Skeletal muscle cell (primary cell): ENCODE measurements around the gene CNPY3.

ENCODE experiments used
- DNase-seq: peaks from one replicate; pipeline ENCODE4 v3.0.0-alpha.2; 2010; ENCODE audit warnings: low read depth
- H3K4me3 ChIP-seq: 2 replicates; pipeline ENCODE4 v1.5.1; 2011; ENCODE audit warnings: low read depth, mild to moderate bottlenecking, control low read depth, low read length, moderate library complexity

CNPY3 gene

DNA sequence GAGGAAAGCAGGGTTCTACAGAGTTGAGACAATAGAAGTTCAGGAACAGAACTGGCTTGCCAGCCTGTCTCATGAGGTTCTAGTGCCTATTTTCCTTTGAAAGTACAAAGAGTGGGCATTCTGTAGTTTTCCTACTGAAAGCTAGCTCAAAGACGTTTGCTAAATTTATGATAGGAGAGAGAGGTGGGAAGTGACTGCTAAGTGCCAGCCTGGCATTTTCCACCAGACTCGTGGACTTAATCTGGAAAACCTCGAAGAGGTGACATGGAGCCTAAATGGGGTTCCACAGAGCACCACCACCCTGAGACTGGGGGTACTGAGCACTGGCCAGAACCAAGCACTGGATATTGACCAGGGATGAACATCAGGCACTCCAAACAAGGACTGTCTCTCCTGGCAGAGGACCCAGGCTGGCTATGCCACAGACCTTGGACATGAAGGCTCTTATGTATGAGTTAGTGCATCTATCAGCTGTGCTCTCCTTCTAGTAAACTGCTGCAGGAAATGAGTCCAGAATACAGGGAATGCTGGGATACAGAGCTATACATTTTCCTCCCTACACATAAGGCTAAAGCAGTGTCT lies 42.6 kb downstream of the CNPY3 start:
- H3K4me3 ChIP-seq: no peak overlapping the region
- DNase-seq: no peak

DNA sequence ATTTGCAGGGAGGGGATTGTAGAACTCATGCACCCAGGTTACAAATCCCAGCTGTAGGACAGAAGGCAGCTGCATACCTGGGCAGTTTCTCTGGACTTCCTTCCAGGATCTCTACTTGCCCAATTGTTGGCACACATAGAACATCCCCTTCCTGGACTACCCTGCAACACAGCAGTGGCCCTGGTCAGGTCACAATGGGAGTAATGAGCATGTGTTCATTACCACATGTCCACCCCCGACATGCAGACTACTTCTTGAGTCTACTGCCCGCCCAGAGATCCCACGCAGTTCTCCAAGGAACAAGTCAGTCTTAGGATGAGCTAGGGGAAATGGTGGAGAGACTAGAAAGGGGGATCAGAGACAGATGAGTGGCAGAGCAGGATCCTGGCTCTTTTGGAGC lies 44.6 kb downstream of the CNPY3 start:
- no peak for DNase-seq
- H3K4me3 ChIP-seq: no peak overlapping the region

DNA sequence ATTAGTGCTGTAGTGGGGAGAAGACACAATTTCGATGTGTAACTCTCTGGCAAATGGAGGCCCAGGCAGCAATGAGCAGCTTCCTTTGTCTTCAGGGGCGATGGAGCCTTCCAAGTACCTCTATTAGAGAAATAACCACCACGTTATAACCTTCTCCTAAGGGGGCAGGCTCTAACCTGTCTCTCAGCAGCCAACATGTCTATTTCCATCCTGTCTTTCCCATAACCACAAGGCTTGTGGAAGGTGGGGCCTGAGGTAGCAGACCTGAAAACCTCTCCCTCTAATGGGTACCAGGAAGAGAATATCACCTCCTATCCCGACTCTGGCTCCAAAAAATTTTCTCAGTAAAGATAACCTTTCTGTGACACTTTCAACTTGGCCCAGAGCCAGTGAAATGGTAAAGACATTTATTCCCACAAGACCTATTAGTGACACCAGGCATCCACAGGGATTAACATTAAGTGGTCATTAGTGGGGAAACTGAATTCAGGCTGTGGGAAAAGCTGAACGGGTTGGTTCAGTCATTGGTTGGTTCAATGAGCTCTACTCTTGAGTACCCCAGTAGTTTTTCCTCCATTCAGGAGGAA lies 45.7 kb downstream of the CNPY3 start:
- DNase-seq: no peak
- no peak overlapping the region for H3K4me3 ChIP-seq

DNA sequence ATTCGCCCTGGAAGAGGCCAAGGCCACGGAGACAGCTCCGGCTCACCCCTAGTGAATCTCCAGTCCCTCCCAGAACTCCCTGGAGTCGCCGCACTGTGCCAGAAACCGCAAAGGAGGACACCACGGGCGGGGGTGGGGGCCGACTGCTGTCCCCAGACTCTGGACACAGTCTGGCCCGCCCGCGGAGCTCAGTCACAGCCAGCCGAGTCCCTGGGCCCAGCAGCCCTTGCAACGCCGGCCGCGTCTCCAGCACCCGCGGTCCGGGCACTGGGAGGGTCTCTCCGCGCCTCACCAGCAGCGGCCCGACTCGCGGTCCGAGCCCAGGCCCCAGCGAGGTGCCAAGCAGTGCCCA lies 49.2 kb downstream of the CNPY3 start:
- no peak for DNase-seq
- peak overlapping the region; percentile 79 for H3K4me3 ChIP-seq

DNA sequence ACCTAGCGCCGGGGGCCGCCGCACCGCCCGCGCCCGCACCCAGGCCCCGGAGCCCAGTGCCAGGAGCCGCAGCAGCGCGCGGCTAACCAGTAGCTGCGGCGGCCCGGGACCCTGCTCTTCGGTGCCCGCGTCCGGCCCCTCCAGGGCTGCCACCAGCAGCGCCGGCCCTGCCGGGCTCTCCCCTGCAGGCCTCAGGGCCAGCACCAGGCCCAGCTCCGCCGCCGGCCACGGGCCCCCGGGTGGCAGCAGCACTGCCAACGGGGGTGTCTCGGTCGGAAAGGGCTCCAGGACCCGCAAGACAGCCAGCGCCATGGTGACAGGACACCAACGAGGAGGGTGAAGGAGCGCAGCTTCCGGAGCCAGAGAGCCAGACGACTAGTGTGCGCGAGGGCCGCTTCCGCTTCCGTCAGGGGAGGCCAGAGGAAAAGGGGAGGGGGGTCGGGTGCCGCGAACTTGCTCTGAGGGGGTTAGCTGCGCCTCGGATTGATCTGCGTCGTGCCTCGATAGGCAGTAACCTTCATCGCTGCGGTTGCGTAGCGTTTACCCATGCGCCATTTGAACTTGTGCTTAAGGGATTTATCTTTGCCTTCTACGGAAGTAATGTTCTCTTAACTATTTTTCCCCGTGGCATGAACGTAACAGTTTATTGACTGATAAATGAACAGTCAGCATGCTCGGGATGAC lies 49.7 kb downstream of the CNPY3 start, which contains the start of gene PEX6:
PEX6 (minus strand) TSS at position 343 of the 684 bp plus-strand sequence; CDS start at position 312, 31 bp downstream.
- peak; percentile 59 for DNase-seq
- peak within 1 kb of the TSS; percentile 79 for H3K4me3 ChIP-seq

DNA sequence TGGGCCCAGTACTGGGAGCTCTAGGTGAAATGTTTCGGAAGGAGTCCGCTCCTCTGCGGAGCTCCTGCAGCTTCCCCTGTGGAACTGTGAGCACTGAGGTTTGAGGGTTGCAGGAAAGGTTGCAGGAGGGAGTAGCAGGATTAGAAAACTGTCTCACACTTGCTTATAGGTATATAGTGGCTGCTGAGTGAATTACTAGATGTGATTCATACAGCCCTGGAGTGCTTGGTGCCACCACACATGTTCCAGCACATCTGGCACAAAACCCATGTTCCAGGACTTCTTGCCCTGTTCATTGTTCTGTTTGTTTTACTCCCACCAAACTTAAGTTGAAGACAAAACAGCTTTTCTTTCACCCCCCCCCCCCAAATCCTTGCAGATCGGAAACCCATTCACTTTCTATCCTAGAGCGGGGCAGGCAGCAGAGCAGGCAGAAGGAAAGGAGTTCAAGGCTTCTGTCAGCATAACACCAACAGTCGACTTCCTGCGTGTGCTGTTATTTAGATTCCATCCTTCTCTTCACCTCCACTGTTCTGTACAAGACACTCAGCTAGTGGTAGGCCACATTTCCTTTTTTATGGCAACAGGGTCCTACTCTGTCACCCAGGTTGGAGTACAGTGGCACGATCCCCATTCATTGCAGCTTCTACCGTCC lies 50.4 kb downstream of the CNPY3 start:
- peak overlapping the region; percentile 79 for H3K4me3 ChIP-seq
- DNase-seq: no peak

DNA sequence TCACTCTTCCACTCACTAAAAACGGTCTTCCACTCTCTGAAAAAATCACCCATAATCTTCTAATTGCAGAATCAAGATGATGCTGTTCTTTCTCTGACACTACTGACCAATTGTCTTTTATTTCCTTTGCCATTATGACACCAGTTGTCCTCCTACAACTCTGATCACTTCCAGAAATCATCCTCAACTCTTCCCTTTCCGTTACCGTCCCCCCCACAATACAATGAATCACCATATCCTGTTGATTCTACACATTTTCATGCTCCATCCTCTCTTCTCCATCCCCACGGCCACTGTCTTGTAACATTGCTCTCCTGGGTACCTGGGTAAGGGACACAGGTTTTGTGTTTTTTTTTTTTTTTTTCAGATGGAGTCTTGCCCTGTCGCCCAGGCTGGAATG lies 52.6 kb downstream of the CNPY3 start:
- no peak overlapping the region for H3K4me3 ChIP-seq
- DNase-seq: no peak

DNA sequence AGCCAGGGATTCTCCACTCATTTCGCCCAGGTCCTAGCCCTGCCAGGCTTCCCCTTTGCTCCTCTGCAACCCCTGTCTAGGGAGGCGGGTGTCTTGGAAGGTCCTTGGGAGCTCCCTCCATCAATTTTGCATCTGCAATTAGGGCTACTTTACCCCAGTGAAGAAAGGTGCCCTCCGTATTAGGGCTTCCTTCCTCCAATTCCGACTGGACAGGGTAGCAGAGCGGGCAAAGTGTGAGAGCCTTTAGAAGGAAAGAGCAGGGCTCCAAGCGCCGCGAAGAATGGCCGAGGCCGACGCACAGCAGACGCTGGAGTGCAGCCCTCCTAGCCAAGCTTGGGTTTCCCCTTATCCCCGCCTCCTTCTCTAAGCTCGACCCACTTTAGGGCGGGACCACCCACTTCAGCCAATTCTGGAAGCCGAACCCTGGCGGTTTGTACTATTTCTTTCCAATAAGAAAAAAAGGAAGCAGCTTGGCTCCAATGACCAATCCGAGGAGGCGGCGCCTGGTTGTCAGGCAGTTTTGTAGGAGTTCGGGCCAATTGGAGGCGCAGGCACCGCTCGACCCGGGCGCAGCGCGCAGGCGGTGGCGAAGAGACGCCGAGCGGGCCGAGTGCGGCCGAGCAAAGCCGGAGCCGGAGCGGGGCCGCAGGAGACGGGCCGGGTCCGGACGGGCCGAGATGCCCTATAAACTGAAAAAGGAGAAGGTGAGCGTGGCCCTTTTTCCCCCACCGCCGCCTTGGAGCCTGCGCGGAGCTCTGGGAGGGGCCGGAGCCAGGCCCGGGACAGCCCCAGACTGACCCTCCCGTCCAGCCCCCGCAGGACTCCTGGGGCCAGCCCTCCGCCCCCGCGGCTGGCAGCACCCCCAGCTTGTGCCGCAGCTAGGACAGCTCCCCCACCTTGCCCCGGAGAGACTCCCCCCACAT lies 55.0 kb downstream of the CNPY3 start, which contains the start of gene PPP2R5D:
PPP2R5D (plus strand) TSS at position 570 of the 923 bp plus-strand sequence; CDS start at position 678, 108 bp downstream.
- peak within 1 kb of the TSS; percentile 81 for H3K4me3 ChIP-seq
- peak; percentile 95 for DNase-seq

DNA sequence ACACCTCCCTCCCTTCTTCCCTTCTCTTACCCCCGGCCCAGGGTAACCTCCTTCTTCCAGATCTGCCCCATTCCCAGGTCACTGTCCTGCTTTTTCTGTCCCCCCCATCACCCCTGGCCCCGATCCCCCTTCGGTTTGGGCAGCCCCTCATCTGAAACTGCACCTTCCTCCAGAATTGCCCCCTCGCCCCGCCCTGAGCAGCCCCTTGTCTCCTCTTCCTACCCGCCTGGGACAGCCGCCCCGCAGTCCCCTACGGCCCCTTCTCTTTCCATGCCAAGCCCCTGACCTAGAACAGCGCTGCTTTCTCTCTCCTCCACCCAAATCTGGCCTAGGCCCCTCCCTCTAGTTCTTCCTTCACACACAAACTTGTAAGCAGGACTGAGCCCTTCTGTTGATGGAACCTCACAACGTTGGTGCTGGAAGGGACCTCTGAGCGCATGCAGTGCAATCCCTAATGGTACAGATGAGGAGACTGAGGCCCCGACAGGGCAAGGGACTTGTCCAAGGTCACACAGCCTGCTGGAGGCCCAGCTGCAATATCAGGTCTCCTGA lies 55.7 kb downstream of the CNPY3 start:
- H3K4me3 ChIP-seq: peak overlapping the region; percentile 81
- no peak for DNase-seq

DNA sequence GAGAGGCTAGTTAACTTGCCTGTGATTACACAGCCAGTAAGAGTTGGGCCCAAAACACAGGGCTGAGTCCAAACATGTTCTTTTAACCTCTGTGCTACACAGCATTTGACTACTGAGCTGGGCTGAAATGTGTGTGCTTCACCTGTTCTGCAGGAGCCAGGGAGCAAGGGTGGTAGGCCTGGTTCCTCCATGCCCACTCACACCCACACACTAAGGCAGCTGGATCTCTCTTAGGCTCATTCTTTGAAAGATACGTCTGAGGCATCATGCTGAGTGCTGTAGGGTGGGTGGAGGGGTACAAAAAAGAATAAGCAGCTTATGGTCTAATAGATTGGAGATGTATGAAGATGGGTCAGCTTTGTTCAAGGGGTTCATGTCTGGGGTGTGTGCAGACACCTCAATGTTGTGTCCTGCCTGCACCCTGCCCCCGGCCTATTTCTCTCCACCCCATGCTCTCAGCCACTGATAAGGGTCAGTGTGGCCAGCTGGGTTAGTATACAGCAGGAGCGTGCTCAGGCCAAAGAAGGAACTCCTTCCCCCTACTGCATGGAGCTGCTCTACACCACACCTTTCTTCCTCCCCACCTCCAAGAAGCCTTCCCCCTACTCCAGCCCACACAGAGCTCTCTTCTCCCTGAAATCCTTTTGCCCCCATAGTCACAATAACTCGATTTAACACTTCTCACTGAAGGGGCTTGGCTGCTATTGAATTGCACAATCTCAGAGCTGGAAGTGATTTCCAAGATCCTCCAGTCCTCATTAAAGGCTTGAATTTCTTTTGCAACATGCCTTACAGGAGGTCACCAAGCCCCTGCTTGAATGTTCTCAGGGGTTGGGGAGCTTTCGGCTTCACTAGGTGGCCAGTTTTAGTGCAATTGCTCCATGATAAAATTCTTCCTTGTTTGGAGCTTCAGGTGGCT lies 58.5 kb downstream of the CNPY3 start:
- H3K4me3 ChIP-seq: no peak overlapping the region
- DNase-seq: no peak

DNA sequence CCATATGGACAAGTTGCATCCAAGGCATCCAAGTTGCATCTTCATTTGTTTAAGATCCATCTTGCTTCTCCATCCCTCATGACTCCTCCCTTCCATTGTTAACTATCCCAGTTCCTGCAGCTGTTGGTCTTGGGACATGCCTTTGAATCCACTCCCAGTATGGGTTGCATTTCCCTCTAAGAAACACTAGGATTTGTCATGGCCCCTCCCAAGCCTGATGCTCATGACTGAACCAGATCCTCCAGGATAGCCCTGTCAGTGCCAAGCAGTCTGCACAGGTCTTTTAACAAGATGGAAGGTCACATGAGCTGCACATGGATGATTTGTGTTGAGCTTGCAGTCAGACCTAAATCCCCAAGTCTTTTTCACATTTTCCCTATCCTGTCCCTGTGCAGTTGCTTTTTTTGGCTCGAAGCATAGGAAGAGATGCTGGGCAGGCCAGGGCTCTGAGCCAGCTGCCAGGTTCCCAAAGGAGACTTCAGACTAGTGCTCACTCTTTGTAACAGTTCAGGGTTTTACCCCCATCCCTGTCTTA lies 59.3 kb downstream of the CNPY3 start:
- DNase-seq: no peak
- H3K4me3 ChIP-seq: no peak overlapping the region
